GM18858 (cell line): ENCODE data around the gene FAM184B.
A peak's percentile ranks its signal among the peaks of the same experiment; 100 is the strongest.

ENCODE experiments used
- ATAC-seq: cut with Tn5 transposase; IDR thresholded peaks from one replicate; pipeline ENCODE4 v1.9.1; 2021; ENCODE audit not compliant: unreplicated experiment

The FAM184B gene

GRCh38 chr4:17639136-17639535 lies 142.3 kb downstream of the FAM184B start:
- ATAC-seq: no peak

GRCh38 chr4:17636696-17637622 lies 144.5 kb downstream of the FAM184B start:
- ATAC-seq: peak; percentile 86

GRCh38 chr4:17636341-17636695 lies 145.1 kb downstream of the FAM184B start:
- no peak for ATAC-seq

GRCh38 chr4:17635056-17635455 lies 146.4 kb downstream of the FAM184B start:
- ATAC-seq: no peak

GRCh38 chr4:17633600-17633999 lies 147.8 kb downstream of the FAM184B start:
- ATAC-seq: no peak

- ATAC-seq: no peak
Measured at GRCh38 chr4:17630228-17630627, 151.2 kb downstream of the FAM184B start.

- no peak for ATAC-seq
Measured at GRCh38 chr4:17624821-17625220, 156.6 kb downstream of the FAM184B start.

GRCh38 chr4:17623451-17624001 lies 157.9 kb downstream of the FAM184B start:
- no peak for ATAC-seq

- ATAC-seq: no peak
Measured at GRCh38 chr4:17619416-17620105, 161.9 kb downstream of the FAM184B start.

GRCh38 chr4:17618926-17619325 lies 162.5 kb downstream of the FAM184B start:
- no peak for ATAC-seq

GRCh38 chr4:17616283-17616682 lies 165.1 kb downstream of the FAM184B start:
- no peak for ATAC-seq

- peak; percentile 93 for ATAC-seq
Measured at GRCh38 chr4:17614416-17615299, 166.8 kb downstream of the FAM184B start, which contains the start of gene MED28. Gene MED28 (plus strand): TSS chr4:17614641. CDS start chr4:17614655, 14 bp downstream.

- peak; percentile 26 for ATAC-seq
Measured at GRCh38 chr4:17613761-17614415, 167.5 kb downstream of the FAM184B start.

- no peak for ATAC-seq
Measured at GRCh38 chr4:17605236-17605635, 176.2 kb downstream of the FAM184B start.

- no peak for ATAC-seq
Measured at GRCh38 chr4:17599826-17600225, 181.6 kb downstream of the FAM184B start.

- ATAC-seq: no peak
Measured at GRCh38 chr4:17597517-17597916, 183.9 kb downstream of the FAM184B start.

GRCh38 chr4:17595471-17596005 lies 185.9 kb downstream of the FAM184B start:
- ATAC-seq: peak; percentile 86

- ATAC-seq: no peak
Measured at GRCh38 chr4:17589355-17589754, 192.1 kb downstream of the FAM184B start.

GRCh38 chr4:17587094-17587822 lies 194.2 kb downstream of the FAM184B start:
- no peak for ATAC-seq
